ENCODE data around the gene CLIC6. TPM values are rescaled to one million over a fixed set of nuclear protein-coding genes. Genes with fewer than 3 reads are reported as not detected.

CLIC6 gene
- total and polyA plus RNA-seq, 9 of the 15 experiments (the other 6 are each of a cell fraction or from before 2014, with no cell fraction given), result not detected

GRCh38 chr21:34745557-34746255 lies 76.9 kb downstream of the CLIC6 start (continued):
- peak; percentile 46 for TF ChIP-seq EP300 (IDR thresholded peaks at IDR 0.05; ENCODE audit: low read length)
- TF ChIP-seq FOXK2 (conservative IDR thresholded peaks at IDR 0.05 in 1 of 2, IDR thresholded peaks at IDR 0.05 in 1 of 2; ENCODE audit: low read depth in 2 of 2), result peak in 1 of 2 experiments; percentile 15; a peak in 1 of 4 replicates
- peak; percentile 48; the same call in 1 of the 2 replicates for TF ChIP-seq HCFC1 (IDR thresholded peaks at IDR 0.05; ENCODE audit: low read depth, low read length)
- peak; percentile 61 for TF ChIP-seq TEAD4 (IDR thresholded peaks at IDR 0.05; ENCODE audit: low read length)
- TF ChIP-seq TEAD4 (CRISPR knock-in tag; IDR thresholded peaks at IDR 0.05; ENCODE audit: borderline replicate concordance), result no peak
- TF ChIP-seq BHLHE40 (IDR thresholded peaks at IDR 0.05; ENCODE audit: low read length), result peak; percentile 58
- TF ChIP-seq ARID3A (IDR thresholded peaks at IDR 0.05; ENCODE audit: borderline replicate concordance, low read depth, low read length), result 0 out of 2 replicates have a peak, but pooled peaks have one; percentile 57
- peak; percentile 98 for TF ChIP-seq DACH1 (IDR thresholded peaks at IDR 0.05; ENCODE audit: partially characterized antibody)
- TF ChIP-seq SMAD4 (CRISPR knock-in tag; conservative IDR thresholded peaks at IDR 0.05), result 0 out of 2 replicates have a peak, but pooled peaks have one; percentile 52
- TF ChIP-seq TGIF2 (CRISPR knock-in tag; IDR thresholded peaks at IDR 0.05), result no peak
- no peak for TF ChIP-seq RFX1 (IDR thresholded peaks at IDR 0.05)
- TF ChIP-seq CTBP1 (IDR thresholded peaks at IDR 0.05; ENCODE audit: borderline replicate concordance), result peak; percentile 81
- peak; percentile 23 to 55; a peak in 1 of 4 replicates for TF ChIP-seq TEAD1 (CRISPR knock-in tag; IDR thresholded peaks at IDR 0.05)
- no peak for TF ChIP-seq SNAPC5 (CRISPR knock-in tag; IDR thresholded peaks at IDR 0.05)
- TF ChIP-seq SPI1 (IDR thresholded peaks at IDR 0.05; ENCODE audit: borderline replicate concordance, low read depth, low read length), result peak; percentile 98
- TF ChIP-seq DPF2 (IDR thresholded peaks at IDR 0.05), result no peak
- peak; percentile 86 for TF ChIP-seq GABPA (tag; conservative IDR thresholded peaks at IDR 0.05; ENCODE audit: low read depth)
- peak; percentile 89 for TF ChIP-seq ARID2 (IDR thresholded peaks at IDR 0.05)
- peak; percentile 79 for TF ChIP-seq CTCFL (IDR thresholded peaks at IDR 0.05; ENCODE audit: borderline replicate concordance, insufficient read depth, low read depth, low read length, poor library complexity, severe bottlenecking)
- no peak for TF ChIP-seq FOXP4 (CRISPR knock-in tag; IDR thresholded peaks at IDR 0.05; ENCODE audit: borderline replicate concordance)
- TF ChIP-seq NFIC (IDR thresholded peaks at IDR 0.05), result no peak
- TF ChIP-seq ZBTB26 (CRISPR knock-in tag; IDR thresholded peaks at IDR 0.05), result no peak
